Liver (tissue), 9 donors: ENCODE data around the gene FCRL5. TPM values are rescaled to one million over a fixed set of nuclear protein-coding genes. Genes with fewer than 3 reads are reported as not detected.

Source experiments
- DNase-seq: peaks from one replicate; pipeline ENCODE4 v3.0.0-alpha.2; 2017; ENCODE audit warnings: low spot score
- H3K27ac ChIP-seq, 2 donors: one replicate each; pipeline ENCODE4 v1.7.0; 2013; ENCODE audit warnings: inconsistent platforms in 2 of 2, low read length in 2 of 2, control low read depth in 1 of 2, low read depth in 1 of 2, mild to moderate bottlenecking in 1 of 2
- H3K27me3 ChIP-seq, 4 donors: one replicate each; pipeline versions ENCODE4 v1.6.1 to v1.7.0; 2013; ENCODE audit warnings: low read length in 3 of 4, inconsistent platforms in 1 of 4, mild to moderate bottlenecking in 1 of 4, moderate library complexity in 1 of 4; ENCODE audit not compliant: control insufficient read depth in 4 of 4, insufficient read depth in 4 of 4
- H3K36me3 ChIP-seq, 4 donors: one replicate each; pipeline versions ENCODE4 v1.6.1 to v1.7.0; 2013; ENCODE audit warnings: low read length in 3 of 4, mild to moderate bottlenecking in 3 of 4, low read depth in 1 of 4, moderate library complexity in 1 of 4; ENCODE audit not compliant: control insufficient read depth in 4 of 4, insufficient read depth in 3 of 4
- H3K4me1 ChIP-seq, 4 donors: one replicate each; pipeline versions ENCODE4 v1.6.1 to v1.7.0; 2013; ENCODE audit warnings: low read length in 3 of 4, mild to moderate bottlenecking in 3 of 4, moderate library complexity in 1 of 4; ENCODE audit not compliant: control insufficient read depth in 4 of 4, insufficient read depth in 4 of 4
- H3K4me3 ChIP-seq, 3 donors: one replicate each; pipeline versions ENCODE4 v1.6.1 to v1.7.0; 2013; ENCODE audit warnings: low read length in 3 of 3, control low read depth in 1 of 3, low read depth in 1 of 3, mild to moderate bottlenecking in 1 of 3
- H3K9ac ChIP-seq, 2 donors: one replicate each; pipeline ENCODE4 v1.7.0; 2013; ENCODE audit warnings: low read length in 2 of 2, mild to moderate bottlenecking in 2 of 2, moderate library complexity in 2 of 2, control low read depth in 1 of 2, low read depth in 1 of 2
- H3K9me3 ChIP-seq, 4 donors: one replicate each; pipeline versions ENCODE4 v1.6.1 to v1.7.0; 2013; ENCODE audit warnings: low read length in 3 of 4; ENCODE audit not compliant: control insufficient read depth in 4 of 4
- ATF3 ChIP-seq: IDR thresholded peaks from 2 replicates; pipeline ENCODE4 v1.6.1; 2016; ENCODE audit warnings: antibody characterized with exemption
- CTCF ChIP-seq: fragments of 150-350 bp; IDR thresholded peaks from 2 replicates; pipeline ENCODE4 v1.5.1; 2017; ENCODE audit warnings: improper control_type of control experiment, low read depth, low read length; ENCODE audit not compliant: missing input control
- FOXA1 ChIP-seq: IDR thresholded peaks from 2 replicates; pipeline ENCODE4 v1.6.1; 2016; ENCODE audit warnings: antibody characterized with exemption
- GABPA ChIP-seq, 2 donors: IDR thresholded peaks in 1 of 2; conservative IDR thresholded peaks in 1 of 2; 2 replicates each; pipeline ENCODE4 v1.6.1; 2016; ENCODE audit warnings: antibody characterized with exemption in 2 of 2, mild to moderate bottlenecking in 1 of 2, moderate library complexity in 1 of 2
- HNF4A ChIP-seq, 2 donors: conservative IDR thresholded peaks; 2 replicates each; pipeline ENCODE4 v1.6.1; 2016; ENCODE audit warnings: antibody characterized with exemption in 2 of 2, mild to moderate bottlenecking in 2 of 2
- HNF4G ChIP-seq: IDR thresholded peaks from 2 replicates; pipeline ENCODE4 v1.6.1; 2016; ENCODE audit warnings: antibody characterized with exemption
- JUND ChIP-seq, 2 donors: IDR thresholded peaks; 2 replicates each; pipeline ENCODE4 v1.6.1; 2016; ENCODE audit warnings: antibody characterized with exemption in 2 of 2
- MAX ChIP-seq: IDR thresholded peaks from 2 replicates; pipeline ENCODE4 v1.6.1; 2016; ENCODE audit warnings: antibody characterized with exemption
- NR2F2 ChIP-seq: IDR thresholded peaks from 2 replicates; pipeline ENCODE4 v1.6.1; 2016; ENCODE audit warnings: antibody characterized with exemption
- RAD21 ChIP-seq, 2 donors: IDR thresholded peaks; 2 replicates each; pipeline ENCODE4 v1.6.1; 2016; ENCODE audit warnings: antibody characterized with exemption in 2 of 2, mild to moderate bottlenecking in 2 of 2
- REST ChIP-seq: IDR thresholded peaks from 2 replicates; pipeline ENCODE4 v1.6.1; 2016; ENCODE audit warnings: antibody characterized with exemption, mild to moderate bottlenecking
- RXRA ChIP-seq, 2 donors: IDR thresholded peaks; 2 replicates each; pipeline ENCODE4 v1.6.1; 2017 to 2018; ENCODE audit warnings: antibody characterized with exemption in 2 of 2, mild to moderate bottlenecking in 1 of 2
- YY1 ChIP-seq: IDR thresholded peaks from 2 replicates; pipeline ENCODE4 v1.6.1; 2016; ENCODE audit warnings: antibody characterized with exemption, mild to moderate bottlenecking
- ZBTB33 ChIP-seq: IDR thresholded peaks from 2 replicates; pipeline ENCODE4 v1.6.1; 2016; ENCODE audit warnings: antibody characterized with exemption
- WGBS: extraction: QIAGEN DNeasy Blood & Tissue Kit; methylation state at CpG from one replicate; pipeline ENCODE4 v1.1.7; 2013; 5-methylcytosine and 5-hydroxymethylcytosine counted together
- polyA plus RNA-seq, 2 donors: library from polyadenylated mRNA; stranded (reverse) in 1 of 2; unstranded in 1 of 2; fragments of 200-250 nt in 1 of 2; fragments of >200 nt in 1 of 2; fragmentation: Nextera tagmentation in 1 of 2; extraction: Ambion mirVana in 1 of 2; gene quantifications; one replicate each; pipeline versions ENCODE4 v1.2.1 to v1.2.3, GENCODE V29; 2013 to 2015
- total RNA-seq, 2 donors: library from RNA; depleted of rRNA; stranded (reverse); fragments of >200 nt; gene quantifications; one replicate each; pipeline ENCODE4 v1.2.3, GENCODE V29; 2014
- donor health status: healthy.
- donor health status: healthy.
- donor health status: healthy.
- donor health status: healthy.
- donor health status: healthy.

The FCRL5 gene
- total and polyA plus RNA-seq, 4 donors, result 0.10 to 0.72 (median 0.52) TPM

- no peaks in the 10 kb centered on the region for H3K4me1 ChIP-seq
- H3K9ac ChIP-seq, result no peak overlapping the region
- H3K36me3 ChIP-seq, result no peaks in the 10 kb centered on the region
- peaks cover 0 to 7% (median 0%) of the 10 kb centered on the region in 4 donors for H3K27me3 ChIP-seq
- TF ChIP-seq RXRA (IDR thresholded peaks at IDR 0.05) (no peak), YY1 (no peak), NR2F2 (no peak), JUND (IDR thresholded peaks at IDR 0.05) (no peak)
- H3K27ac ChIP-seq, result no peak overlapping the region
- H3K9me3 ChIP-seq, result peaks cover 0 to 3% (median 0%) of the 10 kb centered on the region in 4 donors
- no peak overlapping the region for H3K4me3 ChIP-seq
- DNase-seq, result no peak
- 87% methylated on average over 4 of the region's 4 CpGs for WGBS
These were observed 58.2 kb downstream of the FCRL5 start for GRCh38 chr1:157494093-157494492.

- Histone ChIP-seq H3K9ac (no peak overlapping the region), H3K4me1 (no peaks in the 10 kb centered on the region), H3K4me3 (no peak overlapping the region), H3K27me3 (peaks cover 0 to 7% (median 0%) of the 10 kb centered on the region in 4 donors), H3K27ac (no peak overlapping the region), H3K36me3 (no peaks in the 10 kb centered on the region), H3K9me3 (no peaks in the 10 kb centered on the region)
- DNase-seq, result peak; percentile 84
- 25% methylated on average over 14 of the region's 14 CpGs for WGBS
- peak; percentile 78 to 85 for TF ChIP-seq RAD21 (IDR thresholded peaks at IDR 0.05)
- no peak for TF ChIP-seq FOXA1
- TF ChIP-seq REST, result no peak
- TF ChIP-seq RXRA (IDR thresholded peaks at IDR 0.05), result no peak
- TF ChIP-seq CTCF, result peak; percentile 65
- TF ChIP-seq HNF4A (conservative IDR thresholded peaks at IDR 0.05), result peak; percentile 3 to 33
These were observed 61.7 kb downstream of the FCRL5 start for GRCh38 chr1:157490467-157491165.

- DNase-seq, result no peak
- WGBS, result 87% methylated on average over 2 of the region's 2 CpGs
- TF ChIP-seq GABPA (IDR thresholded peaks at IDR 0.05 in 1 of 2, conservative IDR thresholded peaks at IDR 0.05 in 1 of 2) (no peak), FOXA1 (no peak), MAX (no peak), ATF3 (no peak), HNF4G (no peak), ZBTB33 (no peak)
These were observed 64.2 kb downstream of the FCRL5 start for GRCh38 chr1:157488156-157488555.

More at GRCh38 chr1:157488156-157488555, 64.2 kb downstream of the FCRL5 start:
- Histone ChIP-seq H3K27ac (no peak overlapping the region), H3K4me1 (no peaks in the 10 kb centered on the region), H3K9ac (no peak overlapping the region), H3K36me3 (no peaks in the 10 kb centered on the region), H3K9me3 (no peaks in the 10 kb centered on the region), H3K4me3 (no peak overlapping the region), H3K27me3 (peaks cover 0 to 5% (median 0%) of the 10 kb centered on the region in 4 donors)
